H1 (cell line): Measurements from ENCODE around the gene SLC35F1. TPM values are rescaled to one million over a fixed set of nuclear protein-coding genes. Genes with fewer than 3 reads are reported as not detected.

ENCODE experiments used
- CTCF ChIA-PET: fragments of 300-600 bp; sonication (Branson Sonifier 250); formaldehyde crosslinking; loops from one replicate; lab custom pipeline; 2021; ENCODE audit not compliant: partially characterized antibody; lab: Charles Lee
- POLR2A ChIA-PET: fragments of 300-600 bp; sonication (Branson Sonifier 250); formaldehyde crosslinking; loops from one replicate; lab custom pipeline; 2021; ENCODE audit warnings: inconsistent platforms; ENCODE audit not compliant: partially characterized antibody; lab: Charles Lee
- DNase-seq, 2 experiments: peaks; one replicate each; pipeline versions ENCODE4 v3.0.0 to v3.0.0-alpha.2; 2010 to 2022; ENCODE audit warnings: low spot score in 2 of 2, low read depth in 1 of 2, mixed read lengths in 1 of 2
- FAIRE-seq: peaks from 2 replicates; lab custom pipeline; 2011; peaks lifted over from hg19 to GRCh38; lab: Jason Lieb, UNC
- H2AFZ ChIP-seq: 2 replicates; pipeline ENCODE4 v1.8.1; 2012; ENCODE audit warnings: low read length, inconsistent platforms
- H2AK5ac ChIP-seq: 2 replicates; pipeline ENCODE4 v1.6.1; 2013; ENCODE audit warnings: low read depth, low read length
- H2BK120ac ChIP-seq: replicated peaks from 2 replicates; pipeline ENCODE3; 2013; ENCODE audit warnings: low read depth, low read length, inconsistent platforms
- H2BK12ac ChIP-seq: 2 replicates; pipeline ENCODE4 v1.6.1; 2013; ENCODE audit warnings: low read depth, low read length
- H2BK15ac ChIP-seq: 2 replicates; pipeline ENCODE4 v1.6.1; 2013; ENCODE audit warnings: low read length
- H2BK20ac ChIP-seq: 2 replicates; pipeline ENCODE4 v1.6.1; 2013; ENCODE audit warnings: low read length
- H2BK5ac ChIP-seq: 2 replicates; pipeline ENCODE4 v1.6.1; 2013; ENCODE audit warnings: low read depth, low read length
- H3K14ac ChIP-seq: 2 replicates; pipeline ENCODE4 v1.6.1; 2013; ENCODE audit warnings: inconsistent platforms; ENCODE audit not compliant: insufficient read length
- H3K18ac ChIP-seq: 2 replicates; pipeline ENCODE4 v1.6.1; 2013; ENCODE audit warnings: low read length; ENCODE audit errors: extremely low read depth
- H3K23ac ChIP-seq: 2 replicates; pipeline ENCODE4 v1.6.1; 2013; ENCODE audit warnings: inconsistent platforms; ENCODE audit not compliant: insufficient read length
- H3K23me2 ChIP-seq: 2 replicates; pipeline ENCODE4 v1.6.1; 2013; ENCODE audit warnings: low read depth, low read length
- H3K27ac ChIP-seq: 2 replicates; pipeline ENCODE4 v1.6.1; 2011; ENCODE audit warnings: low read depth, low read length, inconsistent platforms
- H3K27me3 ChIP-seq, 4 experiments: replicated peaks in 1 of 4; 1 replicate in 1 of 4; 2 replicates in 3 of 4; pipeline versions ENCODE4 v1.6.1 to v1.8.1; 2011 to 2013; ENCODE audit warnings: low read length in 3 of 4, mild to moderate bottlenecking in 3 of 4, inconsistent platforms in 2 of 4, mixed read lengths in 2 of 4, moderate library complexity in 1 of 4; ENCODE audit not compliant: control insufficient read depth in 3 of 4, insufficient read depth in 3 of 4; ENCODE audit errors: extremely low read depth in 1 of 4
- H3K36me3 ChIP-seq, 4 experiments: 2 replicates each; pipeline versions ENCODE4 v1.6.1 to v1.8.1; 2011 to 2013; ENCODE audit warnings: mild to moderate bottlenecking in 4 of 4, low read length in 3 of 4, moderate library complexity in 2 of 4, control low read depth in 1 of 4, inconsistent platforms in 1 of 4; ENCODE audit not compliant: insufficient read depth in 4 of 4, control insufficient read depth in 2 of 4
- H3K4ac ChIP-seq: replicated peaks from 2 replicates; pipeline ENCODE3; 2013; ENCODE audit warnings: low read length, low read depth, mixed read lengths, inconsistent platforms; ENCODE audit not compliant: insufficient read length
- H3K4me1 ChIP-seq, 4 experiments: replicated peaks in 1 of 4; 1 replicate in 1 of 4; 2 replicates in 3 of 4; pipeline versions ENCODE4 v1.6.1 to v1.8.1; 2011 to 2013; ENCODE audit warnings: low read length in 3 of 4, inconsistent platforms in 2 of 4, mixed read lengths in 1 of 4; ENCODE audit not compliant: insufficient read depth in 4 of 4, control insufficient read depth in 3 of 4
- H3K4me2 ChIP-seq, 2 experiments: 2 replicates each; pipeline versions ENCODE4 v1.6.1 to v1.8.1; 2011 to 2013; ENCODE audit warnings: low read depth in 2 of 2, low read length in 2 of 2, control low read depth in 1 of 2, inconsistent platforms in 1 of 2, mild to moderate bottlenecking in 1 of 2; ENCODE audit not compliant: insufficient read depth in 1 of 2
- H3K4me3 ChIP-seq, 4 experiments: fragments of 200-600, 300-600 bp in 1 of 4; sonication (generic), shearing (Covaris generic), sonication (Bioruptor Twin) in 1 of 4; 2 replicates each; pipeline versions ENCODE4 v1.5.1 to v1.8.1; 2011 to 2016; ENCODE audit warnings: low read length in 4 of 4, low read depth in 3 of 4, control low read depth in 2 of 4, inconsistent platforms in 2 of 4, mild to moderate bottlenecking in 2 of 4, mixed read lengths in 1 of 4, moderate library complexity in 1 of 4; ENCODE audit not compliant: insufficient read depth in 2 of 4; ENCODE audit errors: extremely low read depth in 1 of 4
- H3K56ac ChIP-seq: replicated peaks from 2 replicates; pipeline ENCODE3; 2013; ENCODE audit warnings: low read depth, mild to moderate bottlenecking, mixed read lengths, low read length, inconsistent platforms; ENCODE audit not compliant: insufficient read length
- H3K79me1 ChIP-seq: 2 replicates; pipeline ENCODE4 v1.6.1; 2013; ENCODE audit warnings: low read depth, low read length, control low read depth
- H3K79me2 ChIP-seq, 2 experiments: 2 replicates each; pipeline versions ENCODE4 v1.6.1 to v1.8.1; 2012 to 2013; ENCODE audit warnings: low read length in 2 of 2, mild to moderate bottlenecking in 2 of 2, inconsistent platforms in 1 of 2; ENCODE audit not compliant: insufficient read depth in 2 of 2, control insufficient read depth in 1 of 2
- H3K9ac ChIP-seq, 4 experiments: replicated peaks in 1 of 4; 1 replicate in 1 of 4; 2 replicates in 3 of 4; pipeline versions ENCODE4 v1.6.1 to v1.8.1; 2011 to 2013; ENCODE audit warnings: low read depth in 3 of 4, low read length in 3 of 4, control low read depth in 2 of 4, mild to moderate bottlenecking in 2 of 4, moderate library complexity in 2 of 4, inconsistent platforms in 1 of 4; ENCODE audit errors: extremely low read depth in 1 of 4
- H3K9me3 ChIP-seq, 2 experiments: 2 replicates each; pipeline versions ENCODE4 v1.6.1 to v1.8.1; 2012 to 2013; ENCODE audit warnings: mild to moderate bottlenecking in 2 of 2, moderate library complexity in 2 of 2, control low read depth in 1 of 2, inconsistent platforms in 1 of 2, low read depth in 1 of 2, low read length in 1 of 2, mixed read lengths in 1 of 2; ENCODE audit not compliant: insufficient read depth in 2 of 2
- H4K20me1 ChIP-seq, 2 experiments: replicated peaks in 1 of 2; 2 replicates each; pipeline versions ENCODE3 to v1.8.1; 2011 to 2013; ENCODE audit warnings: inconsistent platforms in 2 of 2, low read length in 2 of 2, mild to moderate bottlenecking in 1 of 2; ENCODE audit not compliant: insufficient read depth in 2 of 2, control insufficient read depth in 1 of 2
- H4K5ac ChIP-seq: 2 replicates; pipeline ENCODE4 v1.6.1; 2013; ENCODE audit warnings: low read length, low read depth, mixed read lengths, inconsistent platforms; ENCODE audit not compliant: insufficient read length
- H4K8ac ChIP-seq: 2 replicates; pipeline ENCODE4 v1.8.0; 2013; ENCODE audit warnings: mild to moderate bottlenecking, moderate library complexity, low read length, inconsistent platforms; ENCODE audit not compliant: insufficient read depth; ENCODE audit errors: extremely low read depth
- H4K91ac ChIP-seq: replicated peaks from 2 replicates; pipeline ENCODE3; 2013; ENCODE audit warnings: low read length, mixed read lengths, inconsistent platforms; ENCODE audit not compliant: insufficient read length
- ATF2 ChIP-seq: IDR thresholded peaks from 2 replicates; pipeline ENCODE4 v1.6.1; 2012; ENCODE audit warnings: low read length, inconsistent platforms
- RAD21 ChIP-seq, 2 experiments: IDR thresholded peaks in 1 of 2; conservative IDR thresholded peaks in 1 of 2; 2 replicates each; pipeline ENCODE4 v1.6.1; 2011; ENCODE audit warnings: low read depth in 2 of 2, low read length in 2 of 2, improper control_type of control experiment in 1 of 2, inconsistent platforms in 1 of 2, mild to moderate bottlenecking in 1 of 2, moderate library complexity in 1 of 2
- TEAD4 ChIP-seq: IDR thresholded peaks from 2 replicates; pipeline ENCODE4 v1.6.1; 2012; ENCODE audit warnings: low read depth, low read length, inconsistent platforms, mixed read lengths
- WGBS, 2 experiments: shearing (Covaris generic) in 1 of 2; methylation state at CpG; one replicate each; pipeline versions ENCODE4 v1.1.6 to v1.1.7; 2013 to 2015; ENCODE audit warnings: low lambda C conversion rate in 2 of 2, mixed read lengths in 2 of 2, inconsistent platforms in 1 of 2, low coverage in 1 of 2, missing lambda C conversion rate in 1 of 2; ENCODE audit not compliant: insufficient replicate concordance in 2 of 2, insufficient coverage in 1 of 2, insufficient read length in 1 of 2; ENCODE audit errors: extremely low coverage in 1 of 2, missing lambda C conversion rate in 1 of 2; 5-methylcytosine and 5-hydroxymethylcytosine counted together
- polyA plus RNA-seq, 7 experiments: library from polyadenylated mRNA; depleted of rRNA in 3 of 7; stranded (reverse) in 5 of 7; unstranded in 2 of 7; fragments of >200 nt in 5 of 7; fragments of 200-250 nt in 2 of 7; gene quantifications; 1 replicate in 5 of 7; 2 replicates in 1 of 7; 4 replicates in 1 of 7; pipeline versions ENCODE4 v1.2.1 to v1.2.3, GENCODE V29; 2011 to 2013; ENCODE audit warnings: missing spikeins in 2 of 7, mixed read lengths in 2 of 7
- total RNA-seq: library from RNA; stranded (reverse); fragmentation: NEBNext Ultra II Directional; extraction: Animal tissue kit (Norgen Biotek cat#: 25700); gene quantifications from 2 replicates; pipeline ENCODE4 v1.2.1, GENCODE V29; 2021

The SLC35F1 gene
- total and polyA plus RNA-seq, 2 of the 8 experiments (the other 6 are each of a cell fraction or from before 2014, with no cell fraction given) = 7.0 to 10.0 TPM

GRCh38 chr6:117911150-117911549 lies 4.1 kb downstream of the SLC35F1 start:
- Histone ChIP-seq H3K27me3 (peaks cover 0 to 14% (median 9%) of the 10 kb centered on the region in 4 experiments; a peak in 6 of 7 replicates), H4K20me1 (peaks cover 0 to 5% of the 10 kb centered on the region in 2 experiments), H2AK5ac (no peak overlapping the region), H3K4me1 (peaks cover 0 to 4% (median 0%) of the 10 kb centered on the region in 4 experiments; a peak in 2 of 7 replicates), H3K9ac (no peak overlapping the region), H3K9me3 (no peaks in the 10 kb centered on the region), H3K14ac (no peak overlapping the region), H4K8ac (no peak overlapping the region), H2BK12ac (no peak overlapping the region), H2BK5ac (no peak overlapping the region), H3K79me1 (no peaks in the 10 kb centered on the region), H3K27ac (no peak overlapping the region), H3K79me2 (no peaks in the 10 kb centered on the region), H4K5ac (no peak overlapping the region), H3K4ac (no peak overlapping the region), H4K91ac (no peak overlapping the region), H3K4me3 (no peak overlapping the region), H2BK15ac (no peak overlapping the region), H3K36me3 (no peaks in the 10 kb centered on the region), H3K23ac (no peak overlapping the region), H3K18ac (no peak overlapping the region), H2BK20ac (no peak overlapping the region), H2AFZ (no peak overlapping the region), H2BK120ac (no peak overlapping the region), H3K4me2 (no peak overlapping the region), H3K23me2 (peaks cover 17% of the 10 kb centered on the region), H3K56ac (no peak overlapping the region)
- ChIA-PET CTCF (interaction anchor here (0.9 to 1.2 kb wide), 2 partner anchors 19 to 23 kb away, joined by 3 to 5 read pairs; no protein-coding TSS in a partner anchor), POLR2A (no interaction called here)
- FAIRE-seq (no peak), DNase-seq (no peak)
- WGBS, 2 experiments = no CpG with 5 or more reads among the region's 1 CpG
- TF ChIP-seq TEAD4 (no peak), ATF2 (no peak), RAD21 (IDR thresholded peaks at IDR 0.05 in 1 of 2, conservative IDR thresholded peaks at IDR 0.05 in 1 of 2; ENCODE audit: low read depth in 2 of 2, low read length in 2 of 2) (no peak)
